Smooth muscle cell (in vitro differentiated cells): ENCODE results near the gene ALOX12B. TPM values are rescaled to one million over a fixed set of nuclear protein-coding genes. Genes with fewer than 3 reads are reported as not detected.

Experiments
- DNase-seq: peaks from one replicate; lab custom pipeline; 2025; ENCODE audit not compliant: unreplicated experiment; lab: John Stamatoyannopoulos, UW
- H2AFZ ChIP-seq: fragments of 200-600 bp; sonication (generic); 2 replicates; pipeline ENCODE4 v1.6.0; 2016; ENCODE audit warnings: antibody characterized with exemption, low read depth, mild to moderate bottlenecking
- H3F3A ChIP-seq: fragments of 200-600 bp; sonication (generic); 2 replicates; pipeline ENCODE4 v1.6.0; 2017; ENCODE audit warnings: antibody characterized with exemption, low read depth
- H3K27ac ChIP-seq: fragments of 200-600 bp; sonication (generic); 2 replicates; pipeline ENCODE4 v1.5.1; 2016; ENCODE audit warnings: low read depth, mild to moderate bottlenecking
- H3K27me3 ChIP-seq: fragments of 200-600 bp; sonication (generic); 2 replicates; pipeline ENCODE4 v1.6.1; 2016; ENCODE audit warnings: low read depth, mild to moderate bottlenecking
- H3K36me3 ChIP-seq: fragments of 200-600 bp; sonication (generic); 2 replicates; pipeline ENCODE4 v1.5.1; 2016; ENCODE audit warnings: low read depth
- H3K4me1 ChIP-seq: fragments of 200-600 bp; sonication (generic); 2 replicates; pipeline ENCODE4 v1.5.1; 2016; ENCODE audit warnings: low read depth
- H3K4me2 ChIP-seq: fragments of 200-600 bp; sonication (generic); 2 replicates; pipeline ENCODE4 v1.6.0; 2016; ENCODE audit warnings: mild to moderate bottlenecking
- H3K4me3 ChIP-seq: fragments of 200-600 bp; sonication (generic); 2 replicates; pipeline ENCODE4 v1.5.1; 2016; ENCODE audit warnings: mild to moderate bottlenecking
- H3K79me2 ChIP-seq: fragments of 200-600 bp; sonication (generic); 2 replicates; pipeline ENCODE4 v1.6.0; 2016; ENCODE audit warnings: low read depth, mild to moderate bottlenecking
- H3K9ac ChIP-seq: fragments of 200-600 bp; sonication (generic); 2 replicates; pipeline ENCODE4 v1.6.0; 2016; ENCODE audit warnings: low read depth
- H3K9me3 ChIP-seq: fragments of 200-600 bp; sonication (generic); replicated peaks from 2 replicates; pipeline ENCODE4 v1.5.1; 2016; ENCODE audit warnings: low read depth
- H4K20me1 ChIP-seq: fragments of 200-600 bp; sonication (generic); 2 replicates; pipeline ENCODE4 v1.6.0; 2016; ENCODE audit warnings: low read depth
- WGBS: methylation state at CpG from one replicate; pipeline ENCODE4 v1.1.7; 2016; ENCODE audit warnings: low lambda C conversion rate; 5-methylcytosine and 5-hydroxymethylcytosine counted together
- polyA plus RNA-seq: library from polyadenylated mRNA; unstranded; fragments of >200 nt; fragmentation: Nextera tagmentation; extraction: Ambion mirVana; gene quantifications from 2 replicates; pipeline ENCODE4 v1.2.1, GENCODE V29; 2016
- total RNA-seq: library from RNA; depleted of rRNA; stranded (reverse); fragments of >200 nt; gene quantifications from 2 replicates; pipeline ENCODE4 v1.2.3, GENCODE V29; 2014
- TF ChIP-seq, protein P1 (sequence below): fragments of 200-600 bp; sonication (generic); IDR thresholded peaks from 2 replicates; pipeline ENCODE4 v1.5.1; 2017; ENCODE audit warnings: borderline replicate concordance, mild to moderate bottlenecking, antibody characterized with exemption; ENCODE audit not compliant: insufficient read depth, poor library complexity, severe bottlenecking

ALOX12B gene
- total and polyA plus RNA-seq, 2 experiments from 2014 or later: 3.0 to 4.9 TPM

DNA sequence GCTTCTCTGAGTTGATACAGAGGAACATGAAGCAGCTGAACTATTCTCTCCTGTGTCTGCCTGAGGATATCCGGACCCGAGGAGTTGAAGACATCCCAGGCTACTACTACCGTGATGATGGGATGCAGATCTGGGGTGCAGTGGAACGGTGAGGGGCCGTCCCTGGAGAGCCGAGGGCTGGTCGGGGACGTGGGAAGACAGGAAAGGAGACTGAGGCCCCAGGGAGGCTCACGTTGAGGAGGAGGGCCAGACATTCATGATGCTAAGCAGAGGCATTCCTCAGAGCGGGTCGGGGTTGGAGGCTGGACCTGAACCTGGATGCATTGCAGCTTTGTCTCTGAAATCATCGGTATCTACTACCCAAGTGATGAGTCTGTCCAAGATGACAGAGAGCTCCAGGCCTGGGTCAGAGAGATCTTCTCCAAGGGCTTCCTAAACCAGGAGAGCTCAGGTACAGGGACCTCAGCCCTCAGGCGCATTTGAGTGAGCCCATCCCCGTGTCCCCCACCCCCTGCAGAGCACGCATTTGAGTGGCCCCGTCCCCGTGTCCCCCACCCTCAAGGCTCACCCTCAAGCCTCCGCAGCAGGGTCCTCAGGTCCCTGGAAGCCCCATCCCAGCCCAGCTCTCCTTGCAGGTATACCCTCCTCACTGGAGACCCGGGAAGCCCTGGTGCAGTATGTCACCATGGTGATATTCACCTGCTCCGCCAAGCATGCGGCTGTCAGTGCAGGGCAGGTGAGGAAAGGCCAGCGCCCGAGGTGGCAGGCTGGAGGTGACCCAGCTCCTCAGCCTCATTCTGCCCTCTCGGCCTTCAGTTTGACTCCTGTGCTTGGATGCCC is 40.4 kb downstream of the ALOX12B start:
- Histone ChIP-seq H3K79me2 (no peaks in the 10 kb centered on the region), H3K9me3 (no peaks in the 10 kb centered on the region), H3K36me3 (no peaks in the 10 kb centered on the region), H3K9ac (no peak overlapping the region), H2AFZ (no peak overlapping the region), H3F3A (no peaks in the 10 kb centered on the region), H3K27ac (no peak overlapping the region), H3K27me3 (peaks cover 4% of the 10 kb centered on the region), H4K20me1 (no peaks in the 10 kb centered on the region), H3K4me1 (no peaks in the 10 kb centered on the region), H3K4me2 (no peak overlapping the region), H3K4me3 (no peak overlapping the region)
- no peak for DNase-seq
- 91% methylated on average over 24 of the region's 24 CpGs for WGBS
- TF ChIP-seq, protein P1, sequence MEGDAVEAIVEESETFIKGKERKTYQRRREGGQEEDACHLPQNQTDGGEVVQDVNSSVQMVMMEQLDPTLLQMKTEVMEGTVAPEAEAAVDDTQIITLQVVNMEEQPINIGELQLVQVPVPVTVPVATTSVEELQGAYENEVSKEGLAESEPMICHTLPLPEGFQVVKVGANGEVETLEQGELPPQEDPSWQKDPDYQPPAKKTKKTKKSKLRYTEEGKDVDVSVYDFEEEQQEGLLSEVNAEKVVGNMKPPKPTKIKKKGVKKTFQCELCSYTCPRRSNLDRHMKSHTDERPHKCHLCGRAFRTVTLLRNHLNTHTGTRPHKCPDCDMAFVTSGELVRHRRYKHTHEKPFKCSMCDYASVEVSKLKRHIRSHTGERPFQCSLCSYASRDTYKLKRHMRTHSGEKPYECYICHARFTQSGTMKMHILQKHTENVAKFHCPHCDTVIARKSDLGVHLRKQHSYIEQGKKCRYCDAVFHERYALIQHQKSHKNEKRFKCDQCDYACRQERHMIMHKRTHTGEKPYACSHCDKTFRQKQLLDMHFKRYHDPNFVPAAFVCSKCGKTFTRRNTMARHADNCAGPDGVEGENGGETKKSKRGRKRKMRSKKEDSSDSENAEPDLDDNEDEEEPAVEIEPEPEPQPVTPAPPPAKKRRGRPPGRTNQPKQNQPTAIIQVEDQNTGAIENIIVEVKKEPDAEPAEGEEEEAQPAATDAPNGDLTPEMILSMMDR: no peak

DNA sequence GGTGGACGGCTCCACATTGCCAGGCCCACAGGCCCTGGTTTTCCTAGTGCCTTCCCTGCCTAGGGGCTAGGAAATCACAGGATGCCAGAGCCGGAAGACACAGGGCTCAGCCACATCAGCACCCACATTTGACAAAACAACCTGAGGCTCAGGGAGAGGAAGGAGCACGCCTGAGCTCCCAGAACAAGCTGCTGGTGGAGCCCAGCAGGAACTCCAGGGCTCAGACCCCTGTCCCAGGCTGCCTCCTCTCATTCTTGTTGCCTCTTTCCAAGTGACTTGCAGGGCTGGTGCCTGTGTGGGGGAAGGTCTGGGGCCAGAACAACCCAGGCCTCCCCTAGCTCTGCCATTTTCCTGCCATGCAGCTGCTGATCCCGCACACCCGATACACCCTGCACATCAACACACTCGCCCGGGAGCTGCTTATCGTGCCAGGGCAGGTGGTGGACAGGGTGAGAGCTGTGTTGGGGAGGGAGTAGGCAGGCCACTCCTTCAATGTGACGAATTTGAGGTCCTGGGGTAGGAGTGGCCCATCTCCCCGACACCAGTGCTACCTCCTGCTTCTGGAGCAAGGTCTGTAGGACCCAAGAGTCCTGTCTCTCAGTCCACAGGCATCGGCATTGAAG is 41.1 kb downstream of the ALOX12B start:
- Histone ChIP-seq H3K4me2 (no peak overlapping the region), H3K4me1 (no peaks in the 10 kb centered on the region), H3F3A (no peaks in the 10 kb centered on the region), H3K79me2 (no peaks in the 10 kb centered on the region), H3K4me3 (no peak overlapping the region), H4K20me1 (no peaks in the 10 kb centered on the region), H2AFZ (no peak overlapping the region), H3K27ac (no peak overlapping the region), H3K36me3 (no peaks in the 10 kb centered on the region), H3K27me3 (peaks cover 4% of the 10 kb centered on the region), H3K9ac (no peak overlapping the region), H3K9me3 (no peaks in the 10 kb centered on the region)
- 88% methylated on average over 11 of the region's 11 CpGs for WGBS
- TF ChIP-seq, protein P1: no peak
- DNase-seq: no peak

DNA sequence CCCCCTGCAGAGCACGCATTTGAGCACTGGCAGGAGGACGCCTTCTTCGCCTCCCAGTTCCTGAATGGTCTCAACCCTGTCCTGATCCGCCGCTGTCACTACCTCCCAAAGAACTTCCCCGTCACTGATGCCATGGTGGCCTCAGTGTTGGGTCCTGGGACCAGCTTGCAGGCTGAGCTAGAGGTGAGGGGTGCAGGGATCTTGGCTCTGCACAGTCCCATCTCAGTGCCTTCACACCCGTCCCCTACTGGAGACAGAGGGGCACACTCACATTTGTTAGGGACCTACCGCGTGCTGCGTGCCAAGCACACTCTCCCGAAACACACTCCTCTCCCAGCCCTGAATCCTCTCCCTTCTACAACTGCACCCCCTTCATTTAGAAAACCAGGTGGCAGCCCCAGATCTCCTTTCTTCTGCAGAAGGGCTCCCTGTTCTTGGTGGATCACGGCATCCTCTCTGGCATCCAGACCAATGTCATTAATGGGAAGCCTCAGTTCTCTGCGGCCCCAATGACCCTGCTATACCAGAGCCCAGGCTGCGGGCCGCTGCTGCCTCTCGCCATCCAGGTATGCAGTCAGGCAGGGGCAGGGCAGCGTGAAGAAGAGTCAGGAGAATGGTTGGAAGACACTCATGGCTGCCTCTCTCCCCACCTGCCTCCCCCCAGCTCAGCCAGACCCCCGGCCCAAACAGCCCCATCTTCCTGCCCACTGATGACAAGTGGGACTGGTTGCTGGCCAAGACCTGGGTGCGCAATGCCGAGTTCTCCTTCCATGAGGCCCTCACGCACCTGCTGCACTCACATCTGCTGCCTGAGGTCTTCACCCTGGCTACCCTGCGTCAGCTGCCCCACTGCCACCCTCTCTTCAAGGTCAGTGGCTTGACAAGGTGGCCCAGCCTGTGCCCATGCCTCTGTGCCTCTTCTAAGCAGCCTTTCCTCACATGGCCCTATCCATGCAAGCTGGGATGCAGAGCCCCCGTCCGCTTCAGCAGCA is 42.4 kb downstream of the ALOX12B start:
- Histone ChIP-seq H3K27ac (no peak overlapping the region), H2AFZ (no peak overlapping the region), H3K4me1 (no peaks in the 10 kb centered on the region), H3K27me3 (peaks cover 4% of the 10 kb centered on the region), H3F3A (no peaks in the 10 kb centered on the region), H3K79me2 (no peaks in the 10 kb centered on the region), H3K36me3 (no peaks in the 10 kb centered on the region), H3K4me2 (no peak overlapping the region), H4K20me1 (no peaks in the 10 kb centered on the region), H3K4me3 (no peak overlapping the region), H3K9me3 (no peaks in the 10 kb centered on the region), H3K9ac (no peak overlapping the region)
- TF ChIP-seq, protein P1: no peak
- 91% methylated on average over 18 of the region's 24 CpGs for WGBS
- DNase-seq: no peak
